Activated CD8-positive, alpha-beta memory T cell treated with anti-CD3 and anti-CD28 coated beads for 4 hours (primary cell): ENCODE results near the gene RORC.
"Not testable (repeated sequence)": the region's sequence is repeated elsewhere in the genome, so short reads cannot be mapped to it uniquely, and the experiment has no call there.

Source experiments
- DNase-seq, 2 donors: peaks; one replicate each; pipeline ENCODE4 v3.0.0-alpha.2; 2020; ENCODE audit warnings: low read depth in 2 of 2

Gene RORC

DNA sequence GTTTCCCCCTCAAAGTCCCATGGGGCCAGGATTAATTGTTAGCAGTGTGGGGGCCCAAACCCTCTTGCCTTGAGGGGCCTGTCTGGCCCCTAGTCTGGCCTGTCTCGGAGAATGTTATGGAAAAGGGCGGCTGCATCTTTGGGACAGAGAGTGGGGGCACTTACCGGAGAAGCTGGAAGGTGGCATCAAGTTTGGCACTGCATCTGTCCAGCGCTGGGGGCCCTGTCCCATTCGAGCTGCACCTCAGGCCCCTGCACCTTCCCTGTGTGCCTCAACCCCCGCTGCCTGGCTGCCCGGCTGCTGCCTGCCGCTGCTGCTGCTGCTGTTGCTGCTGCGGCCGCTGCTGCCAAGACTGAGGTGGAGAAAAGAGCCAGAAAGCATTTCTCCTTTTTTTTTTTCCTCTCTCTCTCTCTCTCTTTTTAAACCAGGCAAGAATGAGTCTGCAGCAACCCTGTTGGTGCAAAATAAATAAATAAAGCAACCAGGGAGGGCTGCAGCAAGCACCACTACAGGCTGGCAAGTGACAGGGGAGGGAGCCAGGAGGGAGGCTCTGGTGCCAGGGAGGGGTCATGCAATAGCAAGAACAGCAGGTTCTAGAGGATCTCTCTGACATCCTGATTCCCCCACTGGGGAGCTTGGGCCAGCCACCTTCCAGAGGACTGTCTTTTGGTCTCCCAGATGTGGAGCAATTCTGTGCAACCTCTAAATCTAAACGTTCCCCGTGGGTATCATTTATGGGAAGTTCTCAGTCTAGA lies 26.4 kb downstream of the RORC start, which contains the start of gene LINGO4:
Gene LINGO4 (minus strand): TSS at position 354 of the 755 bp plus-strand sequence. CDS start 2,715 bp downstream, outside the sequence.
- DNase-seq = no peak

DNA sequence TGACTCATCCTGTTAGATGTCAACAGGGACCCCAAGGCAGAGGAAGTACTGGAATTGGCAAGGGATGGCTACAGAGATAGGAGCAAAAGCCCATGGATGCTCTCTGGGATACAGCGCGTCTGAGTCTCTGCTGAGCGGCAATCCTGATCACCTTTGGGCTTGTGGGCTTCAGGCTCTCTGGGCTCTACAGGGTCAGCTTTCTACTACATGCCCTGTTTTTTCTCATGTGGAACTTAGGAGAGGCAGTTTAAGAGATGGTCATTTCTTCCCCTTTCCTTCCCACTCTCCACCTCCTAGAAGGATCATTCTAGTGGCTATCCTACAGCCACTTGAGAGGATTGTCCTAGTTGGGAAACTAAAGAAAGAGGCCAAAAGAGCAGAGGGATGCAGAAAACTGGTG lies 27.7 kb downstream of the RORC start:
- DNase-seq = no peak

- DNase-seq = no peak
Observed at GRCh38 chr1:151803164-151803563, 28.4 kb downstream of the RORC start.

GRCh38 chr1:151802372-151802771 lies 29.2 kb downstream of the RORC start:
- DNase-seq = no peak

DNA sequence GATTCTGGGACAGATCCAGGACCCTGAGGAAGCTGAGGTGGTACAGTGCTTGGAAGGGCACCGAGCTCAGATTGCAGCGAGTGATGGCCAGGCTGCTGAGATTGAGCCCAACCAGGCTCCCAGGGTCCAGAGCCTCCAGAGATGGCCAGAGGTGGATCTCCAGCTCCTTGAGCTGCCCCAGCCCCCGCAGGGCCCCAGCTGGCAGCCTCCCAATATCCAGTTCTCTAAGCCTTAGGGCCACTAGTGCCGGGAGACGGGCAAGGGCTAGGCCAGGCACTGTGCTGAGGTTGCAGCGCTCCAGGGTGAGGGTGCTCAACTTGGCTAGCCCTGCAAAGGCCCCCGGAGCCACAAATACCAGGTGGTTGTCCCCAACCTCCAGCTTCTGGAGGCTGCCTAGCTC lies 29.8 kb downstream of the RORC start:
- DNase-seq = no peak

GRCh38 chr1:151801310-151801820 lies 30.2 kb downstream of the RORC start:
- no peak for DNase-seq

DNA sequence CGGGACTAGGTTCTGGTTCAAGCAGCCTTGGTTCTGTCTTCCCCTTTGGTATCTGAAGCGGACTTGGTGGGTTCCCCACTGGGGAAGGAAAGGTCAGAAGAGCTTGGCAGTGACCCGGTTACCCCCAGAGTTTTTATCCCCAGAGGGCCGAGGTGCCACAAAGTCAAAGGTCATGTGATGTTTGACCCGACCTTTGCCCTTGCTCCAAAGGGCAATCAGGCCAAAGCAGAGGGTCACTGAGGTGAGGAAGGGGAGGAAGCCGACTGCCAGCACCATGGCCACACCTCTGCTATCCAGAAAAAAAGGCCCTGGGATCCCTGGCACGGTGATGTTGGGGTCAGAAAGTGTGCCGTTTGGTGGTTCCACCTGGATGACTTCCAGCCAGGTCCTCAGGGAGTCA lies 30.8 kb downstream of the RORC start:
- DNase-seq = no peak

- no peak for DNase-seq
Observed at GRCh38 chr1:151799179-151800022, 32.2 kb downstream of the RORC start.

DNA sequence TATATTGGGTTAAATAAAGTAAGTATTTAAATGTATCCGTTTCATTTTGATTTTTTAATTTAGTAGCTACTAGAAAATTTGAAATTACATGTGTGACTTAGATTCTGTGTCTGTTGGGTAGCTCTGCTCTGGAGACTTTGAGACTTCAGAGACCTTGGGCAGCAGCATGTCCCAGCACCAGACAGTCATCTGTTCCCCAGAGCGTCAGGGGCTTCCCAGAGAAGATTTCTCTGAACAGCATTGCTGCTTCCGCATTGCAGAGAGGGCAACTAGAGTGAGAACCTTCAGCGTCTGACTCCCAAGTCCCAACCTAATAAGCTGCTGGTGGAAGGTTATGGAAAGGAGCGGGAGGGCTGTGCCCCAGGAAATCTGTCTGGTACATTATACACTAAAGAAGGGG lies 33.0 kb downstream of the RORC start:
- no peak for DNase-seq

GRCh38 chr1:151790940-151791651 lies 40.5 kb downstream of the RORC start:
- DNase-seq = no peak

- DNase-seq = peak; percentile 97 to 99
Observed at GRCh38 chr1:151790071-151790939, 41.3 kb downstream of the RORC start, which contains the start of gene TDRKH. TSS of gene TDRKH (minus strand) at chr1:151790500. CDS start at chr1:151783022, 7,478 bp downstream.

- DNase-seq = no peak
Observed at GRCh38 chr1:151787689-151788088, 43.9 kb downstream of the RORC start.

DNA sequence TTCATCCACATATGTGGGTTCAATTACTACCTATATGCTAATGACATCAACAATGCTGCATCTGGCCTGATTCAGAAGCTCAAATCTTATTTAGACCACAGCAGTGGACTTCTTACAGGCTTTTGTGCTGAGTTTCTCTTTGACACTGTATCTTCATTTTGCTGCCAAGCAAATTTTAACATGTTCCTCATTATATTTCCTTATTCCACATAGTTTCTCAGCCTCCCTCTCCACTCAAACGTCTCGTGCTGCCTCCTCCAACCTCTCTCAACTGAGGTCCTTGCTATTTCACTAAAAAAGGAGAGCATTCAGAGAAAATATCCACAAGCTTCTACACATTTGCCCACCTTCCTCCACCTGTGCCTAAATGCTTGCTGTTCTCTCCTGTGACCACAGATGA lies 47.8 kb downstream of the RORC start:
- DNase-seq = no peak

DNA sequence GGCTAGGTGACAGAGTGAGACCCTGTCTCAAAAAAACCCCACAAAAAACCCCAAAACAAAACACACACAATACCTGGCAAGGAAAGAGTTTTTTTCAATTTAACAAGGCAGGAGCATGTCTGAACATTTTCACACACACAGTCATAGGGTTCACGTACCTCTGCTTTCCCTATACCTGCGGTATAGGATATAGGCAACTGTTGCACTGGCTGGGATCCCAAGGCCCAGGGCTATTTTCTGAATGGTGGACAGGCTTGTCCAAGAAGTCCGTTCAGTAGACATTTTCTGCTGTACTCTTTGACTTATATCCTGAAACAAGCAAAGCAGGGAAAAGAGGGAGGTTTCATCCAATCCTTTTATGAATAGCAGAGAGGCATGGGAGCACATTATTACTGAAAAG lies 48.9 kb downstream of the RORC start:
- DNase-seq = no peak

DNA sequence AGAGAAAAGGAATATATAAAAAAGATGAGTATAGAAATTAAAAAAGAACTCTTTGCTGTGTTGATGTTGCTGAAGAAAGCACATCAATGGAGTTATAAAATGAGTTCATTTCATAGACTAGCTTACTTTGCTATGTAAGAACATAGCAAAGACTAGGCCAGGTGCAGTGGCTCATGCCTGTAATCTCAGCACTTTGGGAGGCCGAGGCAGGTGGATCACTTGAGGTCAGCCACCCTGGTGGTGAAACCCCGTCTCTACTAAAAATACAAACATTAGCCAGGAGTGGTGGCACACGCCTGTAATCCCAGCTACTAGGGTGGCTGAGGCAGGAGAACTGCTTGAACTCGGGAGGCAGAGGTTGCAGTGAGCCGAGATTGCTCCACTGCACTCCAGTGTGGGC lies 49.6 kb downstream of the RORC start:
- not testable (repeated sequence) for DNase-seq

GRCh38 chr1:151780736-151781135 lies 50.9 kb downstream of the RORC start:
- DNase-seq = not testable (repeated sequence)

GRCh38 chr1:151779852-151780251 lies 51.8 kb downstream of the RORC start:
- DNase-seq = no peak

DNA sequence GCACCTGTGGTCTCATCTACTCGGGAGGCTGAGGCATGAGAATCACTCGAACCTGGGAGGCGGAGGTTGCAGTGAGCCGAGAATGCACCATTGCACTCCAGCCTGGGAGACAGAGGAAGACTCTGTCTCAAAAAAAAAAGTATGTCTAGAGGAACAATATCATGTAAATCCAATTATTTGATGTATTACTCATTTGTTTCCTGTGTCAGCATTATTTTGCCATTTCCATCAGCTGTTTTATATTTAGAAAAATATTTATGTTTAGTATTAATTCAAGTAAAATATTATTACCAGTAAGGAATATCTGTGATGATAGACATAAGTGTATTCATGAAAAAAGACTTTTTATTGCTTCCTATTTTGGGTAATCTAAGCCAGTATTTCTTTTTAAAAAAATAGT lies 54.3 kb downstream of the RORC start:
- no peak for DNase-seq

- no peak for DNase-seq
Observed at GRCh38 chr1:151776665-151777062, 54.9 kb downstream of the RORC start.

DNA sequence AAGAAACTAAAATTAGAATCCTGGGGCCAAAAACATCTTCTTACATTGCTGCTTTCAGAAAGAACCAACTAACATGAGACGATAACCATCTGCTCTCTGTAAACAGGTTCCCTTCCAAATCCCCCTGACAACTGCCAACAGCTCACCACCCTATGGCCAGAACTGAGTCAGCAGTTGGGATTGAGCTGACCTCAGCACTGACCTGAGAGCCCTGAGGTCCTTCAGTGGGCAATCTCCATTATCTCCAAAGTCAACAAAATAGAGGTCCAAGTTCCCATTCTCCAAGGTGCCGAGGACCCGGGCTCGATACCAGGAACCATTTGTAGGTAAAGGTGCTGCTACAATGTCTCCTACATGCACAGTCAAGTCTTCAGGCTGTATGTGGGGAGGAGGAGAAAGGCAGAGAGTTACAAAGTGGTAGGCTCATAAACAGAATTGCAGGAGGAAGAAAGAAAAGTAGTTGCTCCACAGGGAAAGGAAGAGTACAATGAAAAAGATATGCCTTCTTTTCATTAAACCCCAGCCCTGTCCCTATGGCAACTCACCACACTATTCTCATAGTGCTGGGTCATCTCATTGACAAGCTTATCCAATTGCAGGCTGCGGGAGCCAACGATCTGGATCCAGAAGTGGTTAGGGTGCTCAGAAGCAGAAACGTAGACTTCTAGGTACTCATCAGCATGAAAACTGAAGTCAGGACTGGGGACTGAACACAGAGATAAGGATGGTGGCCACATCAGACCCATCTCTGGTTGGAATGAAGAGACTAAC lies 55.5 kb downstream of the RORC start:
- DNase-seq = no peak
